ENCODE results near the gene FGD2.
"Not testable (repeated sequence)": the region's sequence is repeated elsewhere in the genome, so short reads cannot be mapped to it uniquely, and the experiment has no call there.

The FGD2 gene

GRCh38 chr6:37047689-37048402 is 42.4 kb downstream of the FGD2 start:
- no peak for DNase-seq

- DNase-seq, result no peak
Observed at GRCh38 chr6:37048403-37048850, 43.0 kb downstream of the FGD2 start.

- DNase-seq, result no peak
Observed at GRCh38 chr6:37048851-37049757, 43.6 kb downstream of the FGD2 start.

GRCh38 chr6:37049758-37050044 is 44.2 kb downstream of the FGD2 start:
- DNase-seq, result no peak

GRCh38 chr6:37050045-37050853 is 44.8 kb downstream of the FGD2 start:
- no peak for DNase-seq

GRCh38 chr6:37050854-37051137 is 45.3 kb downstream of the FGD2 start:
- no peak for DNase-seq

GRCh38 chr6:37051138-37052026 is 45.9 kb downstream of the FGD2 start:
- no peak for DNase-seq

- DNase-seq, result no peak
Observed at GRCh38 chr6:37052027-37052628, 46.7 kb downstream of the FGD2 start.

GRCh38 chr6:37053683-37054082 is 48.2 kb downstream of the FGD2 start:
- DNase-seq, result no peak

- no peak for DNase-seq
Observed at GRCh38 chr6:37054171-37054570, 48.7 kb downstream of the FGD2 start.

- DNase-seq, result no peak
Observed at GRCh38 chr6:37054580-37054979, 49.1 kb downstream of the FGD2 start.

- no peak for DNase-seq
Observed at GRCh38 chr6:37056112-37056403, 50.6 kb downstream of the FGD2 start.

- DNase-seq, result no peak
Observed at GRCh38 chr6:37056439-37057127, 51.1 kb downstream of the FGD2 start.

- no peak for DNase-seq
Observed at GRCh38 chr6:37057128-37057471, 51.6 kb downstream of the FGD2 start.

GRCh38 chr6:37057678-37058077 is 52.2 kb downstream of the FGD2 start:
- no peak for DNase-seq

GRCh38 chr6:37058084-37058586 is 52.7 kb downstream of the FGD2 start:
- DNase-seq, result no peak

GRCh38 chr6:37058984-37059343 is 53.5 kb downstream of the FGD2 start:
- DNase-seq, result not testable (repeated sequence)

- DNase-seq, result no peak
Observed at GRCh38 chr6:37059344-37060194, 54.1 kb downstream of the FGD2 start.

GRCh38 chr6:37060195-37060559 is 54.7 kb downstream of the FGD2 start:
- no peak for DNase-seq

GRCh38 chr6:37061157-37061804 is 55.8 kb downstream of the FGD2 start:
- no peak for DNase-seq
